OCI-LY1 (cell line): ENCODE measurements around the gene UMPS.

ENCODE experiments used
- EZH2 ChIP-seq: fragments of 200-600 bp; sonication (generic), shearing (Covaris generic); IDR thresholded peaks from 2 replicates; pipeline ENCODE4 v1.8.0; 2017; ENCODE audit warnings: borderline replicate concordance, mixed run types, mild to moderate bottlenecking, antibody characterized with exemption, low read length, moderate library complexity, mixed read lengths
- TF ChIP-seq, protein P1 (sequence below): fragments of 200-600 bp; sonication (generic), shearing (Covaris generic); IDR thresholded peaks from 2 replicates; pipeline ENCODE4 v1.5.1; 2017; ENCODE audit warnings: mild to moderate bottlenecking, antibody characterized with exemption, low read length, moderate library complexity, mixed read lengths

DNA sequence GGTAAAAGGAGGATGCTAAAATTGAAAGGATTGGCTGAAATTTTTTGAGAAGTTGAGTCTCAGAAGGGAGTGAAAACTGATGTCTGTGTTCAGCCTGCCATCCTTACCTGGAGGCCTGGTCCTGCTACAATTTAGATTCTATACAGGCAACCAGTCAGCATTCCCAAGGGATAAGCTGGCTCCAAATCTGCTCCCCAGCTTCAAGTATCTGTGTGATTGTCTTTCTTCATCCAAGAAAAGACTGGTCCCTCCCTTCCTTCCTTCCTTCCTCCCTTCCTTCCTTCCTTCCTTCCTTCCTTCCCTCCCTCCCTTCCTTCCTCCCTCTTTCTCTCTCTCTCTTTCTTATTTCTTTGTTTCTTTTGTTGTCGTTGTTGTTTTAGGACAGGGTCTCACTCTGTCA, 24.7 kb upstream of the UMPS start:
- TF ChIP-seq, protein P1, sequence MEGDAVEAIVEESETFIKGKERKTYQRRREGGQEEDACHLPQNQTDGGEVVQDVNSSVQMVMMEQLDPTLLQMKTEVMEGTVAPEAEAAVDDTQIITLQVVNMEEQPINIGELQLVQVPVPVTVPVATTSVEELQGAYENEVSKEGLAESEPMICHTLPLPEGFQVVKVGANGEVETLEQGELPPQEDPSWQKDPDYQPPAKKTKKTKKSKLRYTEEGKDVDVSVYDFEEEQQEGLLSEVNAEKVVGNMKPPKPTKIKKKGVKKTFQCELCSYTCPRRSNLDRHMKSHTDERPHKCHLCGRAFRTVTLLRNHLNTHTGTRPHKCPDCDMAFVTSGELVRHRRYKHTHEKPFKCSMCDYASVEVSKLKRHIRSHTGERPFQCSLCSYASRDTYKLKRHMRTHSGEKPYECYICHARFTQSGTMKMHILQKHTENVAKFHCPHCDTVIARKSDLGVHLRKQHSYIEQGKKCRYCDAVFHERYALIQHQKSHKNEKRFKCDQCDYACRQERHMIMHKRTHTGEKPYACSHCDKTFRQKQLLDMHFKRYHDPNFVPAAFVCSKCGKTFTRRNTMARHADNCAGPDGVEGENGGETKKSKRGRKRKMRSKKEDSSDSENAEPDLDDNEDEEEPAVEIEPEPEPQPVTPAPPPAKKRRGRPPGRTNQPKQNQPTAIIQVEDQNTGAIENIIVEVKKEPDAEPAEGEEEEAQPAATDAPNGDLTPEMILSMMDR: no peak
- no peak for TF ChIP-seq EZH2
